Measurements from ENCODE around the gene N4BP3. TPM values are rescaled to one million over a fixed set of nuclear protein-coding genes. Genes with fewer than 3 reads are reported as not detected.

The N4BP3 gene
- total RNA-seq, 4 donors from 2014 or later, result 3.9 to 6.4 (median 5.6) TPM

GRCh38 chr5:178080056-178080455, 33.3 kb upstream of the N4BP3 start:
- Histone ChIP-seq H3K27me3 (no peaks in the 10 kb centered on the region), H3K4me1 (no peaks in the 10 kb centered on the region), H3K4me3 (replicated peaks in 1 of 3) (no peak overlapping the region), H3K9me3 (no peaks in the 10 kb centered on the region), H3K36me3 (no peaks in the 10 kb centered on the region), H3K27ac (no peak overlapping the region)
- TF ChIP-seq, protein P1, sequence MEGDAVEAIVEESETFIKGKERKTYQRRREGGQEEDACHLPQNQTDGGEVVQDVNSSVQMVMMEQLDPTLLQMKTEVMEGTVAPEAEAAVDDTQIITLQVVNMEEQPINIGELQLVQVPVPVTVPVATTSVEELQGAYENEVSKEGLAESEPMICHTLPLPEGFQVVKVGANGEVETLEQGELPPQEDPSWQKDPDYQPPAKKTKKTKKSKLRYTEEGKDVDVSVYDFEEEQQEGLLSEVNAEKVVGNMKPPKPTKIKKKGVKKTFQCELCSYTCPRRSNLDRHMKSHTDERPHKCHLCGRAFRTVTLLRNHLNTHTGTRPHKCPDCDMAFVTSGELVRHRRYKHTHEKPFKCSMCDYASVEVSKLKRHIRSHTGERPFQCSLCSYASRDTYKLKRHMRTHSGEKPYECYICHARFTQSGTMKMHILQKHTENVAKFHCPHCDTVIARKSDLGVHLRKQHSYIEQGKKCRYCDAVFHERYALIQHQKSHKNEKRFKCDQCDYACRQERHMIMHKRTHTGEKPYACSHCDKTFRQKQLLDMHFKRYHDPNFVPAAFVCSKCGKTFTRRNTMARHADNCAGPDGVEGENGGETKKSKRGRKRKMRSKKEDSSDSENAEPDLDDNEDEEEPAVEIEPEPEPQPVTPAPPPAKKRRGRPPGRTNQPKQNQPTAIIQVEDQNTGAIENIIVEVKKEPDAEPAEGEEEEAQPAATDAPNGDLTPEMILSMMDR (IDR thresholded peaks at IDR 0.05), result no peak
- no peak for TF ChIP-seq POLR2A (IDR thresholded peaks at IDR 0.05)
- intact Hi-C loops (cut with DNase I), result no loop called here
- no peak for DNase-seq
- WGBS, 2 donors, result 78 to 83% methylated on average over 6 to 8 of the region's 8 CpGs

DNA sequence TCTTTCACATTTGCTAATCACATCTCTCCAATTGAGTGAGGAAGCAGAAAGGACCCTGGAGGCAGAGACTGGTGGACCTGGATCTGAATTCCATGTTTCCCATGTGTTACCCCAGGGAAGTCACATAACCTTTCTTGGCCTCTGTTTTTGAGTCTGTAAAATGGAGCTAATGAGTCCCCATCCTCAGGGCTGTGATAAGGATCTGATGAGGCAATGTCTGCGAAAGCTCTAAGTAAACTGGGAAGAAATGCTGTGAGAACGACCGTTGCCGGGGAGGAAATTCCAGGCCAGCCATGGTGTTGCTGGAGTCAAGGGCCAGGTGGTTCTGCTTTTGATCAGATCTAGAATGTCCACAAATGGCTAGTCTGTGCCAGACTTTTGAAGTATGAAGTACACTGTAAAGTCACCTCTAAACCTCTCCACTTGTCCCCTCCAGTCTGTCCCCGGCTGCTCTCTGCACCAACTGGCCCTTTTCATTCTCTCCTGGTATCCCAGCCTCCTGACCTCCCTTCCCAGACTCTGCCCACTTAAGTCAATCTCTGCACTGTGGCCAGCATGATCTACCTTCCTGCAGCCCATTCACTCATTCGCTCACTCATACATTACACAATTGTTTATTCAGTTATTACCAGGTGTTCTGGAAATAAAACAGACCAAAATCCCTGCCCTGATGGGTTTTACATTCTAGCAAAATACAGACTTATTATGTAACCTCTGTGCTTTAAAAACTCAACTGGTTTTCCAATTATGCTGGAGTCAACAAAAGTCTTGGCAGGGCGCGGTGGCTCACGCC, 32.5 kb upstream of the N4BP3 start:
- 64 to 78% methylated on average over 9 of the region's 9 CpGs for WGBS, 2 donors
- H3K27me3 ChIP-seq, result no peaks in the 10 kb centered on the region
- H3K9me3 ChIP-seq, result no peaks in the 10 kb centered on the region
- TF ChIP-seq, protein P1 (IDR thresholded peaks at IDR 0.05), result no peak
- TF ChIP-seq POLR2A (IDR thresholded peaks at IDR 0.05), result no peak
- no peak for DNase-seq
- no peaks in the 10 kb centered on the region for H3K36me3 ChIP-seq
- no peak overlapping the region for H3K4me3 ChIP-seq (replicated peaks in 1 of 3)
- H3K27ac ChIP-seq, result no peak overlapping the region
- intact Hi-C loops (cut with DNase I), result no loop called here
- no peaks in the 10 kb centered on the region for H3K4me1 ChIP-seq

- no peaks in the 10 kb centered on the region for H3K4me1 ChIP-seq
- intact Hi-C loops (cut with DNase I), result no loop called here
- no peak for TF ChIP-seq POLR2A (IDR thresholded peaks at IDR 0.05)
- TF ChIP-seq, protein P1 (IDR thresholded peaks at IDR 0.05), result no peak
- no peaks in the 10 kb centered on the region for H3K9me3 ChIP-seq
- no peaks in the 10 kb centered on the region for H3K36me3 ChIP-seq
- DNase-seq, result no peak
- no peak overlapping the region for H3K4me3 ChIP-seq (replicated peaks in 1 of 3)
- no peaks in the 10 kb centered on the region for H3K27me3 ChIP-seq
- 72 to 75% methylated on average over 12 of the region's 12 CpGs for WGBS, 2 donors
- no peak overlapping the region for H3K27ac ChIP-seq
Measured at GRCh38 chr5:178081571-178082243, 31.6 kb upstream of the N4BP3 start.

GRCh38 chr5:178083922-178084321, 29.4 kb upstream of the N4BP3 start:
- Histone ChIP-seq H3K9me3 (no peaks in the 10 kb centered on the region), H3K27me3 (no peaks in the 10 kb centered on the region), H3K4me3 (replicated peaks in 1 of 3) (no peak overlapping the region), H3K4me1 (no peaks in the 10 kb centered on the region), H3K36me3 (no peaks in the 10 kb centered on the region), H3K27ac (no peak overlapping the region)
- WGBS, 2 donors, result 78 to 81% methylated on average over 6 of the region's 6 CpGs
- DNase-seq, result no peak
- TF ChIP-seq, protein P1 (IDR thresholded peaks at IDR 0.05), result no peak
- no peak for TF ChIP-seq POLR2A (IDR thresholded peaks at IDR 0.05)
- intact Hi-C loops (cut with DNase I), result no loop called here

GRCh38 chr5:178085316-178085715, 28.0 kb upstream of the N4BP3 start:
- Histone ChIP-seq H3K27me3 (no peaks in the 10 kb centered on the region), H3K27ac (no peak overlapping the region), H3K4me1 (no peaks in the 10 kb centered on the region), H3K9me3 (no peaks in the 10 kb centered on the region), H3K36me3 (no peaks in the 10 kb centered on the region), H3K4me3 (replicated peaks in 1 of 3) (no peak overlapping the region)
- no peak for TF ChIP-seq POLR2A (IDR thresholded peaks at IDR 0.05)
- intact Hi-C loops (cut with DNase I), result no loop called here
- DNase-seq, result no peak
- WGBS, 2 donors, result 81 to 83% methylated on average over 6 of the region's 6 CpGs
